Lung microvascular endothelial cell (primary cell): Measurements from ENCODE around the gene SPP2. TPM values are rescaled to one million over a fixed set of nuclear protein-coding genes. Genes with fewer than 3 reads are reported as not detected.

Experiments
- DNase-seq, 2 donors: peaks; one replicate each; pipeline versions ENCODE4 v3.0.0 to v3.0.0-alpha.2; 2010; ENCODE audit warnings: low read depth in 2 of 2
- total RNA-seq: library from RNA; depleted of rRNA; stranded (reverse); fragments of >200 nt; gene quantifications from 2 replicates; pipeline ENCODE4 v1.2.1, GENCODE V29; 2014

SPP2 gene
- total RNA-seq, 1 donor from 2014 or later = not detected

DNA sequence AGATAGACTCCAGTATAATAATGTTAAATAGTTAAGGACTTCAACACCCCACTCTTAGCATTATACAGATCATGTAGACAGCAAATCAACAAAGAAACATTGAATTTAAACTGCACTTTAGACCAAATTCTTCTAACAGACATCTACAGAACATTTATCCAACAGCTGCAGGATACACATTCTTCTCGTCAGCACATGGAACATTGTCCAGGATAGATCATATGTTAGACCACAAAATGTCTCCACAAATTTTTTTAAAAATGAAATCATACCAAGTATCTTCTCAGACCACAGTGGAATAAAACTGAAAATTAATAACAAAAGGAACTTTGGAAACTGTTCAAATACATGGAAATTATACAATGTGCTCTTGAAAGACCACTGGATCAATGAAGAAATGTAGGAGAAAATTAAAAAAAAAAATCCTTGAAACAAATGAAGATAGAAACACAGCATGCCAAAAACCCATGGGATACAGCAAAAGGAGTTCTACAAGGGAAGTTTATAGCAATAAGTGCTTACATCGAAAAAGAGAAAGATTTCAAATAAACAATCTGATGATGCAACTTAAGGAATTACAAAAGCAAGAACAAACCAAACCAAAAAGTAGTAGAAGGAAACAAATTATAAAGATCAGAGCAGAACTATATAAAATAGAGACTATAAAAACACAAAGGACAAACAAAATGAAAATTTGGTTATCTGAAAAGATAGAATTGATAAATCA, 12.3 kb upstream of the SPP2 start:
- DNase-seq = no peak

DNA sequence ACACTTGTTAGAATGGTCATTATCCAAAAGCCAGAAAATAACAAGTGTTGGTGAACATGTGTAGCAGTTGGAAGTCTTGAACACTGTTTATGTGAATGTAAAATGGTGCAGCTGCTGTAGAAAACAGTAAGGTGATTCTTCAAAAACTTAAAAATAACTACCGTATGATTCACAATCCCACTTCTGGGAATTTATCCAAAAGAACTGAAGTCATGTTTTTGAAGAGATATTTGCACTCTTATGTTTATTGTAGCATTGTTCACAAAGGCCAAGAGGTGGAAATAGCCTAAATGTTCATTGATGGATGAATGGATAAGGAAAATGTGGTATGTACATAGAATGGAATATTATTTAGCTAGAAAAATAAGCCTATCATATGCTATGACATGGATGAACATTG, 6.3 kb upstream of the SPP2 start:
- DNase-seq = peak in 1 of 2 donors; percentile 61

DNA sequence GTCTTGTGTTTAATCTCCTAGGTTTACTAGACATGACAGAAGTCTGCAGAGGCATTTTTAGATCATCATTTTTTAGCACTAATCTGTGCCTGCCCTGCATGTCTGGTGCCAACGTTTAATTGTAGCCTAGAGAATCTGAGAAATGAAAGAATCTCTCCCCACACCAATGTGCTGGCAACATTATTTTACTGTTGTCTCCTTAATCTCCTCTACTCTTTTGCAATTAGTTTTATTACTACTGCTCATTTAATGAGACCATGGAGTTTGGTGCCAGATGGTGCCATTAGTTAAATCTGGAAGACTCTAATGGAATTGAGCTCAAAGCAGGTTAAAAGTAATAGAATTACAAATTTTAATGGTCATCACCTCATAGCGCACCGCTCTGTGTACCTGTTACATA, 4.0 kb upstream of the SPP2 start:
- DNase-seq = no peak

DNA sequence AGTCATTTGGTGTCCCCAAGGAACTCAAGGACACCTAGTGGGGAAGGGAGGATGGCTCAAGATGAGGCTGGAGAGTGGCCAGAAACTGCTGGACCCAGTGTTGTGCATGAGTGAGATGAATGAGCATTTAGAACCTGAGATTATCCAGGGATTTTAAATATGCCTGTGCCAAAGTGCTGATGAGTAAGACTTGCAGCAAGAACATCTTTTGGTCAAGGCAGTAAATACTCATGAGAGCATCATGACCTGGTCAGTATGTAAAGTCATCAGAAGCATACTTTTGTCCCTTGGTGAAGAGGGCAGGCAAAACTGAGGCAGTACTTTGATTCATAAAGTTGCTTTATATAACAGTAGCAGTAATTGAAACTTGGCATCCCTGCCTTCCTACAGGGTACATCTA, 3.1 kb upstream of the SPP2 start:
- DNase-seq = no peak

DNA sequence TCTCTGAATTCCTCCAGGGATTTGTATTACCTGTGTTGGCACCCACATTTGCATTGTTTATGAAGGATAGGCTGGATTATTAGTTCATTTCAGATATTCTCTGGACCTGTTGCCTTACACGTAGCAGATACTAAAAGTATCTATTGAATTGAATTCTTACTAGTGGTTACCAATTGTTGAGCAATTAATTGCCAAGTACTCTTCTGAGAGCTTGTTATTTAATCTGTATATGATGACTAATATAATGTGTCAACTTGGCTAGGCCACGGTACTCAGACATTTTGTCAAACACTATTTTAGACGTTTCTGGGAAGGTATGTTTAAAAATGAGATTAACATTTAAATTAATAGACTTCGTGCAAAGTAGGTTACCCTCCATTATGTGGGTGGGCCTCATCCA, 2.5 kb upstream of the SPP2 start:
- no peak for DNase-seq

DNA sequence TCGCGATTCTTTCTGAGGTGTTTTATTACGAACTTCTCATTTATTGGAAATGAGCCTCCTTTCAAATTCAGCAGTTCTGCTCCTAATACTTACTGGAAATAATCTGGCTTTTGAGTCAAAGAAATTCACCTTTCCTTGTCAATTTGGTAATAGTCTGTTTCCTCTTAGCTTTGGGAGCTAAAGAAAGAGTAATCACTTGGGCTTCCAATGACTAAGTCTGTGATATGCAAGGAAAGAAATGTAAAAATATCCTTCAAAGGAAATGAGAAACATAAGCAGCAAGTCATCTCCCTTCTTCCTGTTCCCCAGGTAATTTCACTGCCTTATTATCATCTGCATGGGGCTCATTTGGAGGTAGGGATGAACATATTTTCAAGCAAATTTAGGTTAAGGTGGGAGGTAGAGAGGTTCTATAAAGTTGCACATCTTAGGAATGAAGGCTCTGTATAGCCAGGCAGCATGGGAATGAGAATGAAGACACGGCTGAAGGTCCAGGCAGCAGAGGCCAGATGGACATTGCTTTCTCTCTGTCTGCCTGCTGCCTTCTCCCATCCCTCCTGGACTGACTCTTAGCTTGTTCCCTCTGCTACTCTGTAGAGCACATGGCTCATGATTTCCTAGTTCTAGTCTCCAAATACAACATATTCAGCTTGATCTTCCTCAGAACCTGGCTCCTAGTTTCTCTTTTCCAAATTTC, 1.0 kb downstream of the SPP2 start:
- no peak for DNase-seq

DNA sequence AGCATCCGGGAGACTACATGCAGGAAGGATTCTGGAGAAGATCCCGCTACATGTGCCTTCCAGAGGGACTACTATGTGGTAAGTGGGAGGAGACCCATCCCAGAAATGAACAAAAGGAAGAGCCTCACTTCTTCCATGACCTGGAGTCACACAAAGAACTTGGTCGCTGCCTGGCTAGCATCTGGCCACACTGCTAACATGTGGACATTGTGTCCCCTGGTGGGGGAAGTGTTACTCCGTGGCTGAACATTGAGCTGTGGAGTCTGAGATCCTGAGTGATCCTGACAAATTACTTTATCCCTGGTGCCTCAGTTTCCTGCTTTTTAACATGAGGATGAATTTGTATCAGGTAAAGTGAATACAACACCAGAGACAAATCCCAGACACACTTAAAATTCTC, 8.4 kb downstream of the SPP2 start:
- DNase-seq = no peak

DNA sequence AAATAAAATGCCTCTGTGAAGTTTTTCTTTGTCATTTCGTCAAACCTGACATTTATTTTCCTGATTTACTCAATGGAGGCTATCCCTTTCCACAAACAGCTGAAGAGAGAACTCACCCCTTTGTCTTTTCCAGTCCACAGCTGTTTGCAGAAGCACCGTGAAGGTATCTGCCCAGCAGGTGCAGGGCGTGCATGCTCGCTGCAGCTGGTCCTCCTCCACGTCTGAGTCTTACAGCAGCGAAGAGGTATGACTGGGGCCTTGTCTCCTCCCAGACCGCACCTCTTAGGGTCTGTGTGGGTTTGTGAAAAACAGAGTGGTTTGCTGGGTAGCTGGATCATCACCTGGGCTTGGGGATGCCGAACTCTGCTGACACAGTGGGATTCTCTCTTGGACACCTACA, 9.7 kb downstream of the SPP2 start:
- no peak for DNase-seq

DNA sequence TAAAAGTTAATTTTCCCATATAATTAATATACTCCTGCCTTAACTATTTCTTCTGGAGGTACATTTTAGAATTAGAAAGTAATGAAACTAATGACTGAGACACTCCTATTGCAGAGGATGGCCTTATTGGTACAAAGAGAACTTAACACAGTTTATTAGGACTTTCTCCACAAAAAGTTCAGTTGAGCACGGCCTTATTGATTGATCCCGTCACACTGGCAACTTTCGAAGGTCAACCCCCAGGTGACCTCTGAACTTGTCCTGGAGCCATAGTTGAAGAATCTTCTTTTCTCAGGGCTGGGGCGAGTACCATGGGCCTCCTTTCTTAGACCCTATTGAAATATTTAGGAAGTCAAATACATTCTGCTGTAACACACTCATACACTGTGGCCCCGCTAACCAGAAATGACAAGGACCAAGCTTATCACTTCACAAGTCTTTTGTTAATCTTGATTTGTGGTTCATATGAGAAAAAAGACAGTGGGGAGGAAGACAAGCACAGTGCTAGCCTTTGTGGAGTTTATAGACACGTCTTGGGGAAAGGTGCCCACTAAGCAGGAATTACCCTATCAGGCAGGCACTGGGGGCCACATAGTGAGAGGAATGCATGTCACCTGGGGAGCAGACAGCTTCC, 11.2 kb downstream of the SPP2 start:
- no peak for DNase-seq

DNA sequence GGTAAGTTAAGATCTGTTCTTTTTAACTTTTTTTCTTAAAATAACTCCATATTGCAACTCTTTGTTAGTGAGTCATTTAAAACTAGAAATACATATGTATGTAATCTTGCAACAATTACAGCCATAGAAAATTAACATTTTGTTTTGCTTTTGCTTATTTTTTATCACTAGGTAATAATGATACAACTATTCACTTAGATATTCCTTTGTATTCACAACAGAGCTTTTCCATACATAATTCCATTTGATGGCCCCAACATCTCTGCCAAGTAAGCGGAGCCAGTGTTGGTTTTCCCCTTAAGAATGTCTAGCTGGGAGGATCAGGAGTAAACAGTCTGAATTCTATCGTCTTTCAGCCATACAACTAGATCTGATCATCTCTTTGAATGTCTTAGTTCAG, 16.1 kb downstream of the SPP2 start:
- no peak for DNase-seq

DNA sequence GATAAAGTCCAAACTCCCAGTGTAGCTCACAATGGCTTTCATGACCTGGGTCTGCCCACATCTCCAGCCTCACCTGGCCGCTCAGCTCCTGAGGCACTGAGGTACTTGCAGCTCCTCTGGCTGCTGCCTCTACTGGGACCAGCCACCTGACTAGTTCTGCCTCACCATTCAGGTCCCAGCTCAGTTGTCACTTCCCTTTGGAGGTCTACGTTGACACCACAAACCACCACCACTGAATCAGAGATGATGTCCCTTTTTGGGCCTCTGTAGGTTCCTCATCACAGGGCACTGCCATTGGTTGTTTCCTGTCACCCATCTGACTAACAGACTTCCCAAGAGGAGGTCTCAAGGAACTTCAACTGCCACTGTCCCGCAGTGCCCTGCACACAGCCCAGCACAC, 21.2 kb downstream of the SPP2 start:
- no peak for DNase-seq

DNA sequence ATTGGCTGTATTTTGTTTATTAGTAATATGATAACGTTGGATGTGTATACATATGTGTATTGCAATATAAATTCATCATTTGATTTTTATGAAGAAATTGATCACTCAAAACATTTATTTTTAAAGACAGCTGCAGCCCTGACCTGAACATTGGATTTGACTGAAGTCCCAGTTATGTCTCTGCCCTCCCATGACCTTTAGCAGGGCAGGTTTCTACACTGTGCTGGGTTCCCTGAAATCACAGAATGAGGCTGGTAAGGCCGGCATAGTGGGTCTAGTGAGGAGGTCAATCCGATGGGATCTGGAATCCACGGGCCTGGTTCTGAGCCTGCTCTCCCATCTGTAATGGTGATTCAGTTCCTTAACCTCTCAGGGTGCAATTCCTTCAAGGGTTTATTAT, 22.0 kb downstream of the SPP2 start:
- DNase-seq = no peak

DNA sequence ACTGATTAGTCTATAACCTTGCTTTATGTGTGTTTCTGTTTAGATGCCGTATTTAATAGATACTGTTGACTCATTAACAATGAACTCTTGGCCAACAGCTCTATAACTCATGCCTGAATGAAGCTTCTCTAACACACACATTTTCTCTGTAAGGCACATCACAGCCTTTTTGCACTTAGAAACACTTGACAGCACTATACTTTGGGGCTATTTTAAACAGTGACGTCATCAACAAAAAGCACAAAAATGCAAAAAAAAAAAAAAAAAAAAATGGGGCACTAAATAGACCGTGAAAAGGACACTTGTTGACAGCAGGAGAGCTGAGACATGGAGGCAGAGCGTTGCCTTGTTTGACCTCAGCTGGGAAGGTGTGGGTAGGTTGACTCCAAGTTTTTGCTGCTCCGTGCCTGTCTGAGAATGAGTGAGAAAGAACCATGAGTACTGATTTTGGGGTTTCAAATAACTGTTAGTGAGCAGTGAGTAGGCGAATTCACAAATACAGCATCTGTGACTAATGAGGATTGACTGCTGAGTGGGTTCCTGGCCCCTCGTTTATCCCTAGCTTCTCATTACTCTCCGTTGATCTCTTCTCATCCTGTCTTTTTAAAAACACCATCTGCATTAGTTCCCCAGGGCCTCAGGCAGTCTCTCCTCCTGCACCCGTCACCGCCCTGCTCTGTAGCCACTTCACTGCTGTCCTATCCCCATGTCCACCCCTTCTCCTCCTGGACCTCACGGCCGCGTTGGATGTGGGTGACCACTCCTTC, 24.4 kb downstream of the SPP2 start:
- DNase-seq = no peak

DNA sequence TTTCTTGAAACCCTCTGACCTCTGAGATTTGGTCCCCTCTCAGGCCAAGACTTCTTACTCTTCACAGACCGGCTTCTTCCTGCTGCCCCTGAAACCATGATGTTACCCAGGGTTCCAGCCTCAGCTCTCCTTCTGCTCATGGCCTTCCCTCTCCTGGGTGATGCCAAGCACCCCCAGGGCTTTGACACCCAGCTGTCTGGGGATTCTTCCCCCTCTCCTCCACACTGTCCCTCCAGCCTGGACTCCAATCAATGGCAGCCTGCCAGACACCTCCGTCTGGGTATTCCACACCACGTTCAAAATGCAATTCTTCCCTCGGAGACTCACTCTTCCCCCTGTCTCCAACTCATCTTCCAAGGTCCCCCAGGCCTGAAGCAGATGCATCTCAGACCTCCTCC, 25.0 kb downstream of the SPP2 start:
- no peak for DNase-seq

DNA sequence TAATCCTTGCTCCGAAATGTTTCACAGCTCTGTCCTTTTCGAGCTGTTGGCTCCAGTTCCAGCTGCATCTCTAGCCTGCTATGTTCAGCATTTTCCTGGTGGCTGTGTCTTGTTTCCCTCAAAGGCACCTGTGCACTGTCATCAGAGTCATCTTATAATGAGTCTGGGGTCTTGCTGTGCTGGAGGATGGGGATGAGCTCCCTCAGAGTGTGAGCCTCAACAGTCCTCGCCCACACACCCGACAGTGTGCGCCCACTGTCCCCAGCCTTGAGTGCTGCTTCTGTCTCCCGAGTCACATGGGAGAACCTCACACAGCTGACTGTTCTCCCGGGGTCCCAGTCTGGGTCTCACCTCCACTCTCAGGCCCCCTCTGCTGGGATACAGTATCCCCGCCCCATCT, 25.4 kb downstream of the SPP2 start:
- no peak for DNase-seq

DNA sequence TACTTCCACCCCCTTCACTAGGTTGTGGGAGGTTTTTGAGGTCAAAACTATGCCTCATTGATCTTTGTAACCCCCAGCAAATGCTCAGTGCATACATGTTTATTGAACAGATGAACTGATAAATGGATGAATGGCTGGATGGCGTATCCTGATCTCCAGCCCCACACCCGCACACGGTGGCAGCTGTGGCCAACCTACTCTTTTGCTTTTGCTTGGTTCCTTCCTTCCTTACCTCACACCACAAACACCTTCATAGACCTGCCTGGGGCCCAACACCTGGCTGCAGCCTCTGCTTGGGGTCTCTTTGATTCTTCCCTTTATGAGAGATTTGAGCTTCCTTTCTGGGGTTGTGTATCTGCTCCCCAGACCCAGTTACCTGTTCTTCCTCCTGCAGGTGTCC, 25.9 kb downstream of the SPP2 start:
- DNase-seq = no peak

DNA sequence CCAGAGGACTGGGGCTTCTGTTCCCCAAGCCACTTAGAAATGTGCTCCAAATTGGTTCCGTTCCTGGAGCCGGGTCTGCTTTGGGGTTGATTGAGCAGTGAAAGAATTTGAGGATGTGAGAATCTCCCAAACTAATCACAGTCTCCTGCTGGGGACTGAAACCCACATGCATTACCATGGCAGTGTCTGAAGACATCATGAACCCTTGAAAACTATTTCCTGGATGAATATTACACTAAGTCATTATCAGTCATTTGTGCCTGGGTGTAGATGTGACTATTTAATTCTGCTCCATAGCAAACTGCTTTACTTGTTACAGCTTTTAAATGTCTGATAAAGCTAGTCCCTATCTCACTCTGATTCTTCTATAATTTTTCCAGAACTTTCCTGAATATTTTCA, 27.6 kb downstream of the SPP2 start:
- no peak for DNase-seq

DNA sequence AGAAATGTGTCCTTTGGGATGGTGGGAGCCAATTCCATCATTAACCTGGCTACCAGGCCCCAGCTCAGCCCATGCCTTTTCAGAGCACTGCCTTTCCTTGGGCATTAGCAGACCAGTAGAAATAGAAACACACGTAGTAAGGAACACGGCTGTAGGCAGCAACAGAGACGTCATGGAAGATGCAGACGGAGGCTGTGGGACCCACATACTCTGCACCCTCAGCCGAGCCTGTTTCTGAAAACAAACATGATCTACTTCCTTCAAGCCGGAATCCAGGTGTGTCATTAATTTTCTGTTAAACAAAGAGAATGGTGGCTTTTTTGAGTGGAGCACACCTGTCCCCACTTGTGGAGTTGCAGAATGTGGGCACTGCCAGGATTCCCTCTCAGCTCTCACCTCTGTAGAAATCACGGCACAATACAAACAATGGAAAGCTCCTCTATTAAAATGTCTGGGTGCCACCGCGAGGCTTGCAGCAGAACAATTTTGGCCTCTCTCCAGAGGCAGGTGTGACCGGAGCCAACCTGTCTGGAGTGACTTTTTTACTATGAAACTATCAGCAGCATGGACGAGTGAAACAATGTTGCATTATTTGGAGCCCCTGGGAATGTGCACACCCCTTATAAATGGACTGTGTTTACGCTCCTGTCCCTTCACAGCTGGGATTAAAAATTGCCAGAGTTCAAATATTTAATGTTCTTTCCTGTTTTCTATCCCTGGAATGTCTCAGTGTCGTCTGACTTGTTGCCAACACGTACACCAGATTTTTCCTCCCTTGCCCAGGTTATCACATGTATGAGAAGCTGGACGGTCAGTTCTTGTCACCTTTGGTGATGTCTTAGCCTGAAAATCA, 31.7 kb downstream of the SPP2 start:
- no peak for DNase-seq

DNA sequence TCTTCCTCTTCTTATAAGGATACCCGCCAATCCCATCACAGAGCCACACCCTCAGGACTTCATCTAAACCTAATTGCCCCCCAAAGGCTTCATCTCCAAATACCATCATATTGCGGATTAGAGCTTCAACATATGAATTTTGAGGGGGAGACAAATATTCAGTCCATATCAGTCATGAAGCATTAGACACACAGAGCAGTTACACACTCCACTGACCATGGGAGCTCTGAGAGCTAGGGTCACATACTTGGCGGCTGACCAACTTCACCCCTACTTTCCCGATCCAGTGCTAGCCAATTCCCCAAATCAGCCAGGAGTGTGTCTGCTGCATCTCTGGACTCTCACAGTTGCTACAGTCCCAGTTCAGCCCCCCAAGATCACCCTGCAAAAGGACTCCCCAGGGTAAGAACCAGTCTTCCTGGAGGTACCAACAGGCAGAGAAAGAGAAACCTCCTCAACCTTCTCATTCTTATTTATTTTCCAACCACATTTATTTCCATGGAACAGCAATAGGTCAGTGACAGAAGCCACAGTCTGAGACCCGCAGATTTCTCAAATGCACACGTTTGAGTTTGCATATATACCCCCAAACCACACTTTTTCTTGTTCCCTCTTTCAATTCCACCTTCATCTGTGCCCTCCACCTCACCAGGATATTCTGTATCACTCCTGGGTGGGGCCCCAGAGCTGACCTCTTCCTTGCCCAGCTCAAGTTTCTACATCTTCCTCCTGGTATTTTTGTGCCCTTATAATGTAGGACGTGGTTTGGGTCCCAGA, 33.3 kb downstream of the SPP2 start:
- DNase-seq = no peak

DNA sequence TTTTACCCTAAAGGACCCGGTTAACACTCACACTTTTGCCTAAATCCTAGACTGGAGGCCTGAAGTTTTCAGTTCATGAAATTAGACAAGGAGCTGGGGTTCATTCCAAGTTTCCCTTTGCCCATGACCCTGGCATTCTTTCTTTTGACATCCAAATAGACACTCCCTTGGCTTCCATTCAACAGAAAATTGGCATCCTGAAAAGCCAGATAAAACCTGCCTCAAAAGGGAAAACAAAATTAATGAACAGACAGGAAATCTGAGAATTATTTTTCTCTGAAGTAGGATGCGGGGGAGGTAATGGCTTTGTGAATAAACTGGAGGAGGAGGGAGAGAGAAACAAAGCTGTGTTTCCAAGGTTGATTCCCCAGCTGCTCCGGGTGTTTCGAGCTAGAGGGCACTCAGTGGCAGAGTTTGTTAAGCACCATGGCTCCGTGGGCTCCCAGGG, 41.0 kb downstream of the SPP2 start:
- no peak for DNase-seq
